ENCODE results near the gene TMEM126A. TPM values are rescaled to one million over a fixed set of nuclear protein-coding genes. Genes with fewer than 3 reads are reported as not detected.
"Not testable (repeated sequence)": the region's sequence is repeated elsewhere in the genome, so short reads cannot be mapped to it uniquely, and the experiment has no call there.

Gene TMEM126A
- total RNA-seq, 2 donors from 2014 or later, result 33.8 to 70.6 TPM

DNA sequence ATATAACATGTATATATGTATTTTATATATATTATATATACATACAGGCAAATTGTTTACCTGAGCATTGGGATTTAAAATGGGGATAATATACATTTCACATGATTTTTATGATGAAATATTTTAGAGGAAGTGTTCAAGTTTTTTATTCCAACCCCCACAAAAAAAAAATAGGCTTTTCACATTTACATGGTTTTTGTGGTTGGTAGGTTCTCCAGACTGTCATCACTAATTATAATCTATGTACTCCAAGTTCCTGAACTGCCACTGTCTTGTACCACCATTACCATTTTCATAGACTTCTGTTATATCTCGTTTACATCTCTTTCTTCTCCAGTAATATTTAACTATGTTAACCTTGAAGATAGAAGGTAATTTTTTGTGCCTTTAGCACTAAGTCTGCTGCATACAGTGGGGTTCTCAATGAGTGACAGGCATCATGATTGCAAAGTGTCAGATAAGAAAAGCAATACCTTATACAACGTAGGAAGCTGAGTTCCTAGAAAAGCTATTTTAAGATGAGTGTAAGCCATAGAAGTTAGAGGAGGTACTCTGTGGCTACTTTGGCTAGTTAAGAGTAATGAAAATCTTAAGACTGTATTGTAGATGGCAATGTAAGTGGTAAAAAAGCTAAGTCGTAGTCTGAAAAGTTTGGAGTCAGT, 5.2 kb downstream of the TMEM126A start:
- TF ChIP-seq, protein P1, sequence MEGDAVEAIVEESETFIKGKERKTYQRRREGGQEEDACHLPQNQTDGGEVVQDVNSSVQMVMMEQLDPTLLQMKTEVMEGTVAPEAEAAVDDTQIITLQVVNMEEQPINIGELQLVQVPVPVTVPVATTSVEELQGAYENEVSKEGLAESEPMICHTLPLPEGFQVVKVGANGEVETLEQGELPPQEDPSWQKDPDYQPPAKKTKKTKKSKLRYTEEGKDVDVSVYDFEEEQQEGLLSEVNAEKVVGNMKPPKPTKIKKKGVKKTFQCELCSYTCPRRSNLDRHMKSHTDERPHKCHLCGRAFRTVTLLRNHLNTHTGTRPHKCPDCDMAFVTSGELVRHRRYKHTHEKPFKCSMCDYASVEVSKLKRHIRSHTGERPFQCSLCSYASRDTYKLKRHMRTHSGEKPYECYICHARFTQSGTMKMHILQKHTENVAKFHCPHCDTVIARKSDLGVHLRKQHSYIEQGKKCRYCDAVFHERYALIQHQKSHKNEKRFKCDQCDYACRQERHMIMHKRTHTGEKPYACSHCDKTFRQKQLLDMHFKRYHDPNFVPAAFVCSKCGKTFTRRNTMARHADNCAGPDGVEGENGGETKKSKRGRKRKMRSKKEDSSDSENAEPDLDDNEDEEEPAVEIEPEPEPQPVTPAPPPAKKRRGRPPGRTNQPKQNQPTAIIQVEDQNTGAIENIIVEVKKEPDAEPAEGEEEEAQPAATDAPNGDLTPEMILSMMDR (IDR thresholded peaks at IDR 0.05), result no peak
- Histone ChIP-seq H3K36me3 (peaks cover 27% of the 10 kb centered on the region), H3K9me3 (no peaks in the 10 kb centered on the region), H3K4me3 (no peak overlapping the region), H3K27ac (no peak overlapping the region), H3K27me3 (no peaks in the 10 kb centered on the region), H3K4me1 (peaks cover 0 to 17% of the 10 kb centered on the region in 2 donors)
- no peak for DNase-seq (ENCODE audit: low spot score)

DNA sequence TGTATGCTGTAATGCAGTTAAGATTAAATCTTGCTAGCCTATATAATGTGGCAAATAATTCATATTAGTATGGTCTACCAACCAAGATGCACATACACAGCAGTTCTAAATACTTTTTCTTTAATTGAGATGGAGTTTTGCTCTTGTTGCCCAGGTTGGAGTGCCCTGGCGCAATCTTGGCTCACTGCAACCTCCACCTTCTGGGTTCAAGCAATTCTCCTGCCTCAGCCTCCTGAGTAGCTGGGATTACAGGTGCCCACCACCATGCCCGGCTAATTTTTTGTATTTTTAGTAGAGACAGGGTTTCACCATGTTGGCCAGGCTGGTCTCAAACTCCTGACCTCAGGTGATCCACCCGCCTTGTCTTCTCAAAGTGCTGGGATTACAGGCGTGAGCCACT, 6.6 kb downstream of the TMEM126A start:
- Histone ChIP-seq H3K4me1 (peaks cover 0 to 19% of the 10 kb centered on the region in 2 donors), H3K36me3 (peaks cover 40% of the 10 kb centered on the region)
- not testable (repeated sequence) for H3K27ac ChIP-seq; H3K9me3 ChIP-seq; DNase-seq (ENCODE audit: low spot score); H3K27me3 ChIP-seq; H3K4me3 ChIP-seq

DNA sequence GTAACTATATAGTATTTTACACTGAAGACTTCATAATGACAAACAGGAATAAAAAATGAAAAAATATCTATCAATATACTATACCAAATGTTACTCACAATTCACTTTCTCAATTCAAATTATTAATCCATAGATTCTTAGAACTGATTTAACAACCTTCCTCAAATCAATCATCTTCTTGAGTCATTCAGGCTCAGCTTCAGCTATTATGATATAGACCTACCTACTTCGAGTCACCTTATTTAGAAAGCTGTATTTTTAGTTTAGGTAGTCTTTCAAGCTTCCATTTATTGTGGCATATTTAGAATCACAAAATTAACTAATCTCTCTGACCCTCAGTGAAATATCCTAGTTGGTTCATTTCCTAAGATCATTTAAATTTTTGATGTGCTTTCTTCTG, 9.0 kb downstream of the TMEM126A start:
- H3K27me3 ChIP-seq, result no peaks in the 10 kb centered on the region
- H3K9me3 ChIP-seq, result no peaks in the 10 kb centered on the region
- H3K4me3 ChIP-seq, result no peak overlapping the region
- no peak for DNase-seq (ENCODE audit: low spot score)
- no peak overlapping the region for H3K27ac ChIP-seq
- H3K36me3 ChIP-seq, result peaks cover 49% of the 10 kb centered on the region
- peaks cover 0 to 44% of the 10 kb centered on the region in 2 donors for H3K4me1 ChIP-seq
- TF ChIP-seq, protein P1 (IDR thresholded peaks at IDR 0.05), result no peak

DNA sequence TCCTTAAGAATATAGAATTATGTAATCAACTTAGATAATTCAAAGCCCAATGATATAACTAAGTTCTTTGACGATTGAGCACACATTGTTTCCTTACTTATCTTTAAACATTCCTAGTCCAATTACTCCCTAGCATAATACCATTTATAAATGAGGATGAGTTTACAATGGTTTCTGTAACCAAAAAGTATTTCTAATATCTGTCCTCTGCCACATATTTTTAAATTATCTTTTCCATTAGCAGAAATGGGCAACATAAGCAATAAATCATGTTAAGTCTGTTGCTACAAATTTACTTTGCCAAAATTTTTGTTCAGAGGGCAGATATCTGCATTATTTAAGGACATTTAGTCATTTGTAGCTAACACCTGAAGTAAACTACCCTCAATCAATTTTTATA, 10.4 kb downstream of the TMEM126A start:
- peak overlapping the region in 1 of 2 donors; percentile 1 for H3K27ac ChIP-seq
- peaks cover 49% of the 10 kb centered on the region for H3K36me3 ChIP-seq
- no peaks in the 10 kb centered on the region for H3K9me3 ChIP-seq
- TF ChIP-seq, protein P1 (IDR thresholded peaks at IDR 0.05), result no peak
- peaks cover 0 to 58% of the 10 kb centered on the region in 2 donors for H3K4me1 ChIP-seq
- no peak for DNase-seq (ENCODE audit: low spot score)
- H3K4me3 ChIP-seq, result no peak overlapping the region
- H3K27me3 ChIP-seq, result no peaks in the 10 kb centered on the region

DNA sequence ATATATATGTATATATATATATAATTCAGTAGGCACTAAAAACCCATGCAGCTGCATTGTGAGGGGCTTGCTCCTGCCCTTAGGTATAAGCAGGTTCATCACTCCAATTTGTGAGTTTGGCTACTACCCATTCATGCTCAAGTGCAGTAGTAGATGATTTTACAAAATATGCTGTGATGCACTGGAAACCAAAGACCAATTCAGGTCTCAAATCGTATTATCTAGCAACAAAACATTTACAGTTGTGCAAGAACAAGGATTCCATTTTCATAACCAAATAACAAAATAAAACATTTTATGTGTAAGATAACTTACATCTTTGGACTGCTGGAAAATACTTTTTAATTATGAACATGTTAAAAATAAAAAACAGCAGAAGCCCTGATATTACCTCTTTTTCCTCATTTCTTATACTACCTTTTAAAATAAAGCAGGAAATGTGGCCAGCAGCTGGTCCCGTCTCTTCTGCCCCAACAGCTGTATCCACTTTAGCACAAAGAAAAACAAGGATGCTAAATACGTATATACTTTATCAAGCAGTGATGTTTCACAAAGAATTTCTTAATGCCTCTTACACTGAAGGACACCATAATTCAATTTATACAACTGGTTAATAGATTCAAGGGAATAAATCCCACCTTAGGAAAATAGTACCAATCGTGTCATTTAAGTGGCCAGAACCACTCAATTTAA, 14.4 kb downstream of the TMEM126A start:
- no peak for DNase-seq (ENCODE audit: low spot score)
- Histone ChIP-seq H3K4me3 (peak overlapping the region; percentile 80 to 88), H3K27me3 (no peaks in the 10 kb centered on the region), H3K9me3 (no peaks in the 10 kb centered on the region), H3K36me3 (peaks cover 30% of the 10 kb centered on the region), H3K27ac (no peak overlapping the region), H3K4me1 (peaks cover 0 to 68% of the 10 kb centered on the region in 2 donors)
- TF ChIP-seq, protein P1 (IDR thresholded peaks at IDR 0.05), result no peak

DNA sequence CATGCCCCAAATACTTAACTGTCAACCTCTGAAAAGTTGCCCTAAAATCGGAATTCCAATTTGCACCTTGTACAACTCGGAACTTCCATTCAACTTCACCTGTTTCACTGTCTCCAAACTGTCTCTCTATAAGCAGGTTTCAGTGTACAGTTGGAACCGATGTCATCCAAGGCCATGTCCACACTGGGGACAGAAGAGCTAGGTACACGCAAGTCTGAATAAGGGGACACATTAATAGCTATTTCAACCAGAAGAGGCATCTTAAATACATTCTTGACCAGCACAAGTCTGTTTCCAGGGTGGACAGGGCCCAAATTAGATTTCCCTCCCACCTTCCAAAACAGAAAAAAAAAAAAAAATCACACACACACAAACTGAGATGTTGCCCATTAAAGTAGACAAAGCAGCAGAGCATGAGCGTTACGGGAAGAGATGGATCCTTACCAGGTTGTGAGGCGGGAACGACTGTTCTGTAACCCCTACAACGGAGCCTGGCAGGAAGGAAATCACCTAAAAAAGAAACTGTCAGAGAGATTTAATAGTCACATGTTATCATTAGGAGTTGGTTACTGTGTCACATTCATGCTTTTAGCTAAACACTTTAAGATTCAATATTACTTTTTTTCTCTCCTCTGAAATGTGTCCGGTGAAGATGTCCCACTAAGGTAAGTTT, 15.4 kb downstream of the TMEM126A start:
- Histone ChIP-seq H3K27ac (peak overlapping the region; percentile 97 to 98), H3K27me3 (no peaks in the 10 kb centered on the region), H3K4me3 (peak overlapping the region; percentile 80 to 88), H3K36me3 (peaks cover 20% of the 10 kb centered on the region), H3K4me1 (peaks cover 0 to 60% of the 10 kb centered on the region in 2 donors), H3K9me3 (no peaks in the 10 kb centered on the region)
- DNase-seq (ENCODE audit: low spot score), result no peak
- TF ChIP-seq, protein P1 (IDR thresholded peaks at IDR 0.05), result no peak

Measured in right atrium auricular region (tissue), 2 donors.